ENCODE measurements around the gene PSTPIP2. TPM values are rescaled to one million over a fixed set of nuclear protein-coding genes. Genes with fewer than 3 reads are reported as not detected.
A peak's percentile ranks its signal among the peaks of the same experiment; 100 is the strongest.

Gene PSTPIP2
- total and polyA plus RNA-seq, 9 of the 15 experiments (the other 6 are each of a cell fraction or from before 2014, with no cell fraction given): 14.0 to 45.7 (median 27.1) TPM

- FAIRE-seq: no peak
- POLR2A ChIA-PET: interaction anchor here (1.4 kb wide), 1 partner anchor 22 kb away, joined by 3 read pairs; no protein-coding TSS in a partner anchor
- BruUV-seq (replicated peaks): no TSS peak
Measured at GRCh38 chr18:45939236-45939635, 132.8 kb downstream of the PSTPIP2 start.

DNA sequence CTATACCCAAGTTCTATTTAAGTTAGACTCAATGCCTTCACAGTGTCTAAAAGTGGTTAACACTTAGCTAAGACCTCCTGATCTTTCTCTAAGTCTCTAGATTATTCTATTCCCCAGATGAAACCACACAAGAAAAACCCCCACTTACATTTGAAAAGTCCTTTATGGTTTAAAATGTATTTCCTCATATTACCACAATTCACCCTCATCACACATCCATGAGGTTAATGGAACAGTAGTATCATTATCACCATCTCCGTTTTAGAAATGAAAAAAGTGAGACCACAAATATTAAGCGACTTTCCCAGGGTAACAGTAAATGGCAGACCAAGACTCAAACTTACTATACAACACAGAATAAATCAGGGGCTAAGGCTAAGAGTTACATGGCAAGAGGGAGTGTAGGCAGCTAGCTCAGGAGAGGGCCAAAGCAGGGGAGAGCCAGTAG is 133.5 kb downstream of the PSTPIP2 start:
- ATAC-seq (no peak; the same call in 2 of the 3 replicates), DNase-seq (ENCODE audit: extremely low read depth in 1 of 4, low spot score in 3 of 4) (no peak), FAIRE-seq (no peak)
- intact Hi-C loops (cut with micrococcal nuclease) (no loop called here), in situ Hi-C loops (cut with MboI) (no loop called here)
- Histone ChIP-seq H3K9ac (ENCODE audit: insufficient read depth in 1 of 2, low read depth in 2 of 2, low read length in 2 of 2) (no peak overlapping the region), H3K9me3 (replicated peaks; ENCODE audit: control insufficient read depth, insufficient read depth, low read depth, low read length) (no peaks in the 10 kb centered on the region), H3K27me3 (ENCODE audit: control insufficient read depth in 2 of 2, insufficient read depth in 2 of 2, low read length in 2 of 2) (no peaks in the 10 kb centered on the region), H3K4me2 (ENCODE audit: insufficient read depth, low read length) (no peak overlapping the region), H3K27ac (ENCODE audit: extremely low read depth, low read depth, low read length) (no peak overlapping the region), H2AFZ (ENCODE audit: low read depth, low read length) (no peak overlapping the region), H3K9me1 (ENCODE audit: control insufficient read depth, insufficient read depth, low read length) (no peaks in the 10 kb centered on the region), H3K36me3 (ENCODE audit: control insufficient read depth, insufficient read depth, low read length) (peaks cover 48% of the 10 kb centered on the region), H3K4me3 (no peak overlapping the region), H3K79me2 (ENCODE audit: control insufficient read depth, insufficient read depth, low read length) (no peaks in the 10 kb centered on the region), H4K20me1 (replicated peaks; ENCODE audit: control insufficient read depth, insufficient read depth, low read length) (no peaks in the 10 kb centered on the region), H3K4me1 (replicated peaks in 1 of 2; ENCODE audit: control insufficient read depth in 2 of 2, insufficient read depth in 2 of 2, low read length in 2 of 2) (peaks cover 0 to 5% of the 10 kb centered on the region in 2 experiments; a peak in 2 of 5 replicates)
- ChIA-PET POLR2A (interaction anchor here (1.4 kb wide), 1 partner anchor 23 kb away, joined by 3 read pairs; no protein-coding TSS in a partner anchor), CTCF (ENCODE audit: low intra/inter-chr PET ratio) (no interaction called here)
- WGBS (ENCODE audit: insufficient coverage, low coverage, missing lambda C conversion rate): 82% methylated on average over 2 of the region's 2 CpGs
- BruUV-seq (replicated peaks): no TSS peak
- TF ChIP-seq EP400 (IDR thresholded peaks at IDR 0.05) (no peak), HDAC1 (IDR thresholded peaks at IDR 0.05) (no peak), LARP7 (IDR thresholded peaks at IDR 0.05) (no peak), SIRT6 (IDR thresholded peaks at IDR 0.05; ENCODE audit: low read depth, low read length) (no peak), COPS2 (conservative IDR thresholded peaks at IDR 0.05) (no peak), MAFF (IDR thresholded peaks at IDR 0.05; ENCODE audit: low read length) (no peak), THRAP3 (IDR thresholded peaks at IDR 0.05; ENCODE audit: borderline replicate concordance) (no peak), GABPA (tag; conservative IDR thresholded peaks at IDR 0.05; ENCODE audit: low read depth) (no peak), CHD2 (IDR thresholded peaks at IDR 0.05; ENCODE audit: low read depth, low read length) (no peak), MTA1 (IDR thresholded peaks at IDR 0.05; ENCODE audit: borderline replicate concordance) (no peak), ZC3H11A (IDR thresholded peaks at IDR 0.05; ENCODE audit: low read depth, low read length) (no peak), ZNF384 (IDR thresholded peaks at IDR 0.05; ENCODE audit: low read depth, low read length) (no peak)
- TF ChIP-seq, protein P1, sequence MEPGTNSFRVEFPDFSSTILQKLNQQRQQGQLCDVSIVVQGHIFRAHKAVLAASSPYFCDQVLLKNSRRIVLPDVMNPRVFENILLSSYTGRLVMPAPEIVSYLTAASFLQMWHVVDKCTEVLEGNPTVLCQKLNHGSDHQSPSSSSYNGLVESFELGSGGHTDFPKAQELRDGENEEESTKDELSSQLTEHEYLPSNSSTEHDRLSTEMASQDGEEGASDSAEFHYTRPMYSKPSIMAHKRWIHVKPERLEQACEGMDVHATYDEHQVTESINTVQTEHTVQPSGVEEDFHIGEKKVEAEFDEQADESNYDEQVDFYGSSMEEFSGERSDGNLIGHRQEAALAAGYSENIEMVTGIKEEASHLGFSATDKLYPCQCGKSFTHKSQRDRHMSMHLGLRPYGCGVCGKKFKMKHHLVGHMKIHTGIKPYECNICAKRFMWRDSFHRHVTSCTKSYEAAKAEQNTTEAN (CRISPR knock-in tag; IDR thresholded peaks at IDR 0.05): no peak

More at GRCh38 chr18:45939236-45939635, 132.8 kb downstream of the PSTPIP2 start:
- no peaks in the 10 kb centered on the region for H3K9me1 ChIP-seq (ENCODE audit: control insufficient read depth, insufficient read depth, low read length)
- in situ Hi-C loops (cut with MboI): no loop called here
- no peaks in the 10 kb centered on the region for H4K20me1 ChIP-seq (replicated peaks; ENCODE audit: control insufficient read depth, insufficient read depth, low read length)
- H3K36me3 ChIP-seq (ENCODE audit: control insufficient read depth, insufficient read depth, low read length): peaks cover 50% of the 10 kb centered on the region
- no peak; the same call in 1 of the 3 replicates for ATAC-seq
- H3K27ac ChIP-seq (ENCODE audit: extremely low read depth, low read depth, low read length): no peak overlapping the region; the same call in 2 of the 3 replicates
- H3K9me3 ChIP-seq (replicated peaks; ENCODE audit: control insufficient read depth, insufficient read depth, low read depth, low read length): no peaks in the 10 kb centered on the region
- intact Hi-C loops (cut with micrococcal nuclease): no loop called here
- H3K27me3 ChIP-seq (ENCODE audit: control insufficient read depth in 2 of 2, insufficient read depth in 2 of 2, low read length in 2 of 2): no peaks in the 10 kb centered on the region
- TF ChIP-seq, protein P2, sequence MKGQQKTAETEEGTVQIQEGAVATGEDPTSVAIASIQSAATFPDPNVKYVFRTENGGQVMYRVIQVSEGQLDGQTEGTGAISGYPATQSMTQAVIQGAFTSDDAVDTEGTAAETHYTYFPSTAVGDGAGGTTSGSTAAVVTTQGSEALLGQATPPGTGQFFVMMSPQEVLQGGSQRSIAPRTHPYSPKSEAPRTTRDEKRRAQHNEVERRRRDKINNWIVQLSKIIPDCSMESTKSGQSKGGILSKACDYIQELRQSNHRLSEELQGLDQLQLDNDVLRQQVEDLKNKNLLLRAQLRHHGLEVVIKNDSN (CRISPR knock-in tag; IDR thresholded peaks at IDR 0.05): no peak
- TF ChIP-seq ARID1B (IDR thresholded peaks at IDR 0.05): 0 out of 2 replicates have a peak, but pooled peaks have one; percentile 13
- TF ChIP-seq TAL1 (IDR thresholded peaks at IDR 0.05): peak; percentile 34; the same call in 1 of the 2 replicates
- TF ChIP-seq TCF3 (CRISPR knock-in tag; IDR thresholded peaks at IDR 0.05): peak; percentile 36; the same call in 1 of the 2 replicates
- peak; percentile 53 for TF ChIP-seq CBFA2T3 (IDR thresholded peaks at IDR 0.05)
- TF ChIP-seq CEBPG (CRISPR knock-in tag; IDR thresholded peaks at IDR 0.05): no peak
- TF ChIP-seq CEBPG (tag; conservative IDR thresholded peaks at IDR 0.05 in 1 of 2, IDR thresholded peaks at IDR 0.05 in 1 of 2): no peak
- no peak overlapping the region for H3K4me3 ChIP-seq
- peaks cover 0 to 5% of the 10 kb centered on the region in 2 experiments; a peak in 2 of 5 replicates for H3K4me1 ChIP-seq (replicated peaks in 1 of 2; ENCODE audit: control insufficient read depth in 2 of 2, insufficient read depth in 2 of 2, low read length in 2 of 2)
- no peaks in the 10 kb centered on the region for H3K79me2 ChIP-seq (ENCODE audit: control insufficient read depth, insufficient read depth, low read length)
- CTCF ChIA-PET (ENCODE audit: low intra/inter-chr PET ratio): no interaction called here
- no peak overlapping the region; a peak in 1 of 4 replicates for H3K9ac ChIP-seq (ENCODE audit: insufficient read depth in 1 of 2, low read depth in 2 of 2, low read length in 2 of 2)
- no peak overlapping the region for H3K4me2 ChIP-seq (ENCODE audit: insufficient read depth, low read length)
- WGBS (ENCODE audit: insufficient coverage, low coverage, missing lambda C conversion rate): 43% methylated on average over 2 of the region's 2 CpGs
- H2AFZ ChIP-seq (ENCODE audit: low read depth, low read length): no peak overlapping the region
- peak in 1 of 4 experiments; percentile 9 for DNase-seq (ENCODE audit: extremely low read depth in 1 of 4, low spot score in 3 of 4)
